HG03354 (cell line): ENCODE measurements around the gene AIFM3.
"Not testable (repeated sequence)": the region's sequence is repeated elsewhere in the genome, so short reads cannot be mapped to it uniquely, and the experiment has no call there.

Source experiments
- ATAC-seq: cut with Tn5 transposase; IDR thresholded peaks from one replicate; pipeline ENCODE4 v1.9.1; 2021; ENCODE audit warnings: mild to moderate bottlenecking; ENCODE audit not compliant: unreplicated experiment, poor library complexity, severe bottlenecking

The AIFM3 gene

DNA sequence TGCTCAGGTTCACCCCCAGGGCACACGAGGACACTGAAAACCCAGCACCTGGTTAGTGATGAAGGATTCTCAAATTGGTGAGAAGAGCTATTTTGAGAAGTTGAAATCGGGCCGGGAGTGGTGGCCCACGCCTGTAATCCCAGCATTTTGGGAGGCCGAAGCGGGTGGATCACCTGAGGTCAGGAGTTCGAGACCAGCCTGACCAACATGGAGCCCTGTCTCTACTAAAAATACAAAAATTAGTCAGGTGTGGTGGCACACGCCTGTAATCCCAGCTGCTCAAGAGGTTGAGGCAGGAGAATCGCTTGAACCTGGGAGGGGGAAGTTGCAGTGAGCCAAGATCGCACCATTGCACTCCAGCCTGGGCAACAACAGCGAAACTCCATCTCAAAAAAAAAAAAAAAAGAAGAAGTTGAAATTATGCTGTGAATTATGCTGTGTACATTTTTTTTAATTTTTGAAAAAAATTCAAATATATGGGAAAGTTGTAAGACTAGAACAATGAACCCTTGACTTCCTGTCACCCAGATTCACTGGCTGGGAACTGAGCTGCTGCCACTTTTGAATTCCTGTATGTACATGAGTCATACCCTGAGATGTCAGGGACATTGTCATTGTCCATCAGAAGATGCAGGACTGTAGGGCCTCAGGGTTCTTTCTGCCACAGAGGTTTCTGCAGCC, 5.1 kb downstream of the AIFM3 start:
- ATAC-seq: not testable (repeated sequence)

- no peak for ATAC-seq
These were observed 6.0 kb downstream of the AIFM3 start for GRCh38 chr22:20972933-20973577.

GRCh38 chr22:20973634-20974286, 6.7 kb downstream of the AIFM3 start:
- ATAC-seq: no peak

GRCh38 chr22:20974336-20974955, 7.4 kb downstream of the AIFM3 start:
- no peak for ATAC-seq

DNA sequence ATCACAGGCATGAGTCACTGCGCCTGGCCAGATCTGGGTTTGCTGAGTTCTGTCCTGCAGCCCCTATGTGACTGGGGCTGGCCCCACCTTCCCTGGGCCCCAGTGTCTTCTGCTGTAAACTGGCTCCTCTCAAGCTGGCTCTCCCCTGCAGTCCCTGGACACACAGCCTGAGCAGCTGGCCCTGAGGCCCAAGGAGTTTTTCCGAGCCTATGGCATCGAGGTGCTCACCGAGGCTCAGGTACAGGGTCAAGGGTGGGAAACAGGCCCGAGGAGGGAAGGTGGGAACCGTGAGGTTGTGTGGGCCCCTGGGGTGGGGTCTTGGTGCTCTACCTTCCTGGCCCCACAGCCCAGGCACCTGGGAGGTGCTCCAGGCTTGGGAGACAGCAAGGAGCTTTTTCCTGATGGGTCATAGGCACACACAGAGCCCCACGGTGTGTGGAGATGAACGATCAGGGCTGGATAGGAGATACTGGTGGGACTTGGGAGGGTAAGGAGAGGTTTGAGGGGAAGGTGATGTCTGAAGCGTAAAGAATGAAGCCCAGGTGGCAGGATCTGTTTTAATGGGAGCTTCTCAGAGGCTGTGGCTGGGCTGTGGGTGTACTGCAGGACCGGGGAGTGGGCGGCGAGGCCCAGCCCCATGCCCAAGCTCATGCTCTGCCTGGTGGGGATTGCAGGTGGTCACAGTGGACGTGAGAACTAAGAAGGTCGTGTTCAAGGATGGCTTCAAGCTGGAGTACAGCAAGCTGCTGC, 8.7 kb downstream of the AIFM3 start:
- ATAC-seq: no peak

DNA sequence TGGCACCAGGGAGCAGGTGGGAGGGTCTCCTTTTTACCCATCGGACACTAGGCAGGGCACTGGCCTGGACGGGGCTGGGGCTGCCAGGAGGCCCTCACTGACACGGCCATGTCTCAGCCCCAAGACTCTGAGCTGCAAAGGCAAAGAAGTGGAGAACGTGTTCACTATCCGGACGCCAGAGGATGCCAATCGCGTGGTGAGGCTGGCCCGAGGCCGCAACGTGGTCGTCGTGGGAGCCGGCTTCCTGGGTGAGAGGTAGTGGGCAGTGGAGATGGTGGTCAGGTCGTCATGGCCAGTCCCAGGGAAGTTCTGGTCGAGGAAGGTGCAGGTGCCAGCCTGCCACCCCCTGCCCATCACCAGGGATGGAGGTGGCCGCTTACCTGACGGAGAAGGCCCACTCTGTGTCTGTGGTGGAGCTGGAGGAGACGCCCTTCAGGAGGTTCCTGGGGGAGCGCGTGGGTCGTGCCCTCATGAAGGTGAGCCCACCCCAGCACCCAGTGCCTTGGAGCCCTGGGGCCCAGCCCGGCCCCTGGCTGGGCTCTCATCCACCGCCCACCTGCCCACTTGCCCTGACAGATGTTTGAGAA, 9.3 kb downstream of the AIFM3 start:
- no peak for ATAC-seq

GRCh38 chr22:20977019-20977418, 10.0 kb downstream of the AIFM3 start:
- ATAC-seq: no peak

DNA sequence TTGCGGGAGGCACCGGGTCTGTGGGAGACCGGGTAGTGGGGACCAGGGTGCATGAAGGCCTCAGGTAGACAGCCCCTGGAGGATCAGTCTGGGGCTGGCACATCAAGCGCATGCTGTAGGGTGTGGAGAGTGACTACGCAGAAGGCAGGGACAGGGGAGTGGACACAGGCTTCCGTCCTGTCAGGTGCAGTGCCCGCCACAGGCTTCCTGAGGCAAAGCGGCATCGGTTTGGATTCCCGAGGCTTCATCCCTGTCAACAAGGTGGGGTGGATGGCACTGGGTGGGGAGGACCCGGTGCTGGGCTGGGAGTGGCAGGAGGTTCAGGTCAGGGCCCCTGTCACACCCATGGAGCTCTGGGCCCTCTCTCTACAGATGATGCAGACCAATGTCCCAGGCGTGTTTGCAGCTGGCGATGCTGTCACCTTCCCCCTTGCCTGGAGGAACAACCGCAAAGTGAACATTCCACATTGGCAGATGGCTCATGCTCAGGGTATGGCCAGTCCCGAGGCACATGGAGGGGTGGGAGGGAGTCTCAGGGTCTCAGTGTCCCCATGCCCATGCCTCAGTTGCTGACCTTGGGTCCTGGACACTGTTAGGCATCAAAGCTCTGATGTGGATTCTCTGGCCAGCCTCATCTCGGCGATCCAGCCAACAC, 10.6 kb downstream of the AIFM3 start:
- no peak for ATAC-seq

DNA sequence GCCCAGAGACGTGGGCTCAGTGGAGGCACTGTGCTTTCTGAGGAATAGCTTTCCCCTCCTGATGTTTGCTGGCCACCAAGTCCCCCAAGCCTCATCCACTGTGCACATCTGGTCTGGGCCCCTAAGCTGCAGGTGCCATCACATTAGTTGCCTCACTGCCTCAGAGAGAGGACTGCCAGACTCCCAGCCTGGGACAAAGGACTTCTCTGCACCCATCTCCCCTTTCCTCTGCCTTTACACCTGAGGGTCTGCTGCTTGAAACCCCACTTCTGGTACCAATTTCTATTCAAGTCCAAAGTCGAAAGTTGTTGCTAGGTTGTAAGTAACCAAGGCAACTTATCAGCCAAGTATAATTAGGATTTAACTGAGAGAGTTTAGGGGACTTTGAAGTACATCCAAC, 11.4 kb downstream of the AIFM3 start:
- no peak for ATAC-seq

- no peak for ATAC-seq
These were observed 12.3 kb downstream of the AIFM3 start for GRCh38 chr22:20979243-20979809.

DNA sequence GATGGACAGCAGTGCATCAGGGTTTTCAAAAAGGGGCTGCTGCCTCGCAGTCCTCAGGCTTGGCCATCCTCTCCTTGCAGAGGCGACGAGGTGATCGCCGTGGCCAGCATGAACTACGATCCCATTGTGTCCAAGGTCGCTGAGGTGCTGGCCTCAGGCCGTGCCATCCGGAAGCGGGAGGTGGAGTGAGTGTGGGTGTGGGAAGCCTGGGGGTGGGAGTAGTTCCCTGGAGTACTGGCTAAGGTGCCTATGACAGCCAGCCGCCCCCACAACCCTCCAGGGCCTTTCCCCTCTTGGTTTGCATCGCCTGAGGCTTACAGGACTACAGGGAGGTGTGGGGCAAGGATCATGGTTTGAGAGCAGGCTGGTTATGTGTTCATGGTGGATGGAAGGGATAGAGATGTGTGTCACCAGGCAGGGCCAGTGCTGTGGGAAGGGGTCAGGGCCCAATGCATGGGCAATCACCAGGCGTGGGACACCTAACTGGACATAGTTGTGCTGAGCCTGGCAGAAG, 12.9 kb downstream of the AIFM3 start:
- no peak for ATAC-seq

DNA sequence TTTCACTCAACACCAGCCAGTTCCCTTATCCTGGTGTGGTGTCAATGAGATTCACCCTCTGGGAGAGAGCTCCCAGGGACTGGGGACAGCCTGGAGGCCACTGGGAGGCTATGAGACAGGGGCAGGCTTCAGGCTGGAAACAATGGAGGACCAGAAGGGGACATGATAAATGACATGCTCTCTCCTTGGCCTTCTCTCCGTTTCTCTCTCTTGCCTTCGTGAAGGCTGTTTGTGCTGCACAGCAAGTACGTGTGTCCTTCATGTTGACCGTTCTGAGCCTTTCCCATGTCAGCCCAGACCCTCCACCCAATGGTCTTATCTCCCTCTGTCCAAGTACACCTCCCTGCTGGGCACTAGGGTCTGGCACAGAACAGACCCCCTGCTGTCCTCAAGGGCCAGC, 13.5 kb downstream of the AIFM3 start:
- ATAC-seq: no peak

- no peak for ATAC-seq
These were observed 14.1 kb downstream of the AIFM3 start for GRCh38 chr22:20980938-20981722.

DNA sequence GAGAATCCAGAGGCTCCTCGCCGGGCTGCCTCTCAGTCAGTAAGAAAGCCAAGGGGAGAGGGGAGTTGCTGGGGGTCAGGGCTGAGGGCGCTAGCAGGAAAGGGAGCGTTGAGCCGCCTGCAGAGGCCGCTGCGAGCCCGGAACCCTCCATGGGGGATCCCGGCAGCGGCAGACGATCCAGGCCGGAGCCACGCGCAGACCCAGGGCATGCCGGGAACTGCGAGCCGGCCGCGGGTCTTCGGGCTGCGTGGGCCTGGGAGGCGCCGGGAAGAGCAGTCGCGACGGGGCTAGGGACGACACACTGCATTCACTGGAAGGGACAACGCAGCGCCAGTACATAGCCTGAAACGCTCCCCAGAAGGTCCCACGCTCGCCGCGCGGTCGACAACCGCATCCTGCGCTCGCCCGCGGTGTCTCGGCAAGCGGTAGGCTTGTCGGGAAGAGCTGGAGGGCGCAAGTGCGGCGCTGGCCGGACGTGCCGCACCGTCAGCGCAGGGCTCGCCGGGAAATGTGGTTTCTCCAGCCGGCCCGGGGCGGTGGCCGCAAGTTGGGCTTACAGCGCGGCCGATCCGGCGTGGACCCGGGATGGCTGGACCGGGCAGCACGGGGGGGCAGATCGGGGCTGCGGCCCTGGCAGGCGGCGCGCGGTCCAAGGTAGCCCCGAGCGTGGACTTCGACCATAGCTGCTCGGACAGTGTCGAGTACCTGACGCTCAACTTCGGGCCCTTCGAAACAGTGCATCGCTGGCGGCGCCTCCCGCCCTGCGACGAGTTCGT, 14.9 kb downstream of the AIFM3 start, which contains the start of gene LZTR1:
Gene LZTR1, plus strand, starts transcription at position 511 of the 776 bp plus-strand sequence. Its CDS starts 75 bp downstream, at position 586.
- peak; percentile 83 for ATAC-seq

DNA sequence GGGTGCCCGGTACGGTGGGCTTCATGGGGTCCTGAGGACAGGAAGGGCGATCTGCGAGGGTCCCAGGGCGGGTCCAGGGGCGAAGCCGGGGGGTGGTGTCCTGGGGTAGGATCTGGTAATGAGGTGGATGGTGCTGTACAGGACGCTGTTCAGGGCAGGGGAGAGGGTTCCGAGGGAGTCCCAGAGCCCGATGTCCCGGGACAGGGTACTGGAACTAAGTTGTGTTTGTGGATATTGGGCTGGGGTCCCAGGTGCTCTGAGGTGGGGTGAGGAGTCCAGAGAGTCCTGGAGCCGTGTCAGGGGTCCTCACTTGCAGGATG, 15.5 kb downstream of the AIFM3 start:
- ATAC-seq: peak; percentile 23

DNA sequence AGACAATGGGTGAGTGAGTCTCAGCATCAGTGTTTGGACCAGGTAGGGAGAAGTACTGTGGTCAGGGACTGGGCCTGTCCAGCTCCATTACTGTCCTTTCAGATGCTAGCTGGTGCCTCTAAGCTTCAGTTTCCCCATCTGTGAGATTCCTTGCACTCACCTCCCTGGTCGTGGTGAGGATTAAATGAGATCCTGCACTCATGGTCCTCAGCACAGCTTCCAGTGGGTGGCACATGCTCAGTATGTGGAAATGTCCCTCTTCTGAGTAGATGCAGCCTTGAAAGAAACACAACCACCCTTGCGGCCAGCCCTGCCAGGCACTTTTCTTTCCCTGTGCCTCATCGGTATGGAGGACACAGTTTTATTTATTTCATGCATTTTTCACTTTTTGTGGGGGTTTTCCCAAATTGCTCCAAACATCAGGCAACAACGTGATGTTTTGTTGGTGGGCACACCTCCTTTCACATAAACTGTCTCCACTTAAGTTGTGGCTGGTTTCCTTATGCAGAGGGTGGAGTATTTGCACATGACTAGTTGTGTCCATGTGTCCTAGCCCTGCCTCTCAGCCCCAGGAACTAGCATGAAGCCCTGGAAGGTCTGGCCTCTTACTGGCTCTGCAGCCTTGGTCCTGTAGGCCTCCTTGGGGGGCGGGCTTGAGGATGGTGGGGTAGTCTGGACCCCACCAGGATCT, 16.2 kb downstream of the AIFM3 start:
- ATAC-seq: no peak

GRCh38 chr22:20985720-20986119, 18.7 kb downstream of the AIFM3 start:
- ATAC-seq: no peak
